Neural progenitor cell (in vitro differentiated cells): ENCODE results near the gene SYVN1.

ENCODE experiments used
- CTCF ChIP-seq: fragments of 200-600 bp; sonication (generic); IDR thresholded peaks from 2 replicates; pipeline ENCODE4 v1.5.1; 2017; ENCODE audit warnings: antibody characterized with exemption, mild to moderate bottlenecking
- EZH2 ChIP-seq: fragments of 200-600 bp; sonication (generic); IDR thresholded peaks from 2 replicates; pipeline ENCODE4 v1.6.1; 2017; ENCODE audit warnings: antibody characterized with exemption, mild to moderate bottlenecking, moderate library complexity

- TF ChIP-seq CTCF: no peak
- TF ChIP-seq EZH2: no peak
These were observed 24.7 kb upstream of the SYVN1 start for GRCh38 chr11:65159012-65159411.
